ENCODE results near the gene ZC3H8.
"Not testable (repeated sequence)": the region's sequence is repeated elsewhere in the genome, so short reads cannot be mapped to it uniquely, and the experiment has no call there.

The ZC3H8 gene

GRCh38 chr2:112254466-112255240 is at the start of gene ZC3H8:
Gene ZC3H8 (minus strand): TSS chr2:112255042. CDS start chr2:112254981, 61 bp downstream.
- peak; percentile 91 for DNase-seq (ENCODE audit: low spot score)

- DNase-seq (ENCODE audit: low spot score), result no peak
These were observed 49.6 kb upstream of the ZC3H8 start for GRCh38 chr2:112304298-112304941.

GRCh38 chr2:112301973-112302372 is 47.1 kb upstream of the ZC3H8 start:
- DNase-seq (ENCODE audit: low spot score), result no peak

- DNase-seq (ENCODE audit: low spot score), result no peak
These were observed 46.3 kb upstream of the ZC3H8 start for GRCh38 chr2:112301171-112301584.

- no peak for DNase-seq (ENCODE audit: low spot score)
These were observed 41.6 kb upstream of the ZC3H8 start for GRCh38 chr2:112296407-112296806.

GRCh38 chr2:112295407-112296078 is 40.7 kb upstream of the ZC3H8 start:
- DNase-seq (ENCODE audit: low spot score), result no peak

GRCh38 chr2:112293636-112294401 is 39.0 kb upstream of the ZC3H8 start:
- DNase-seq (ENCODE audit: low spot score), result no peak

- DNase-seq (ENCODE audit: low spot score), result no peak
These were observed 35.8 kb upstream of the ZC3H8 start for GRCh38 chr2:112290648-112291047.

- no peak for DNase-seq (ENCODE audit: low spot score)
These were observed 35.2 kb upstream of the ZC3H8 start for GRCh38 chr2:112290088-112290487.

- not testable (repeated sequence) for DNase-seq (ENCODE audit: low spot score)
These were observed 28.7 kb upstream of the ZC3H8 start for GRCh38 chr2:112283535-112283934.

GRCh38 chr2:112282066-112282465 is 27.2 kb upstream of the ZC3H8 start:
- not testable (repeated sequence) for DNase-seq (ENCODE audit: low spot score)

GRCh38 chr2:112277596-112278220 is 22.9 kb upstream of the ZC3H8 start:
- DNase-seq (ENCODE audit: low spot score), result no peak

GRCh38 chr2:112276954-112277353 is 22.1 kb upstream of the ZC3H8 start:
- no peak for DNase-seq (ENCODE audit: low spot score)

- DNase-seq (ENCODE audit: low spot score), result peak; percentile 86
These were observed 21.3 kb upstream of the ZC3H8 start for GRCh38 chr2:112275887-112276773.

- peak; percentile 96 for DNase-seq (ENCODE audit: low spot score)
These were observed 20.6 kb upstream of the ZC3H8 start, which contains the start of gene ZC3H6 for GRCh38 chr2:112275311-112275886. Gene ZC3H6 (plus strand): TSS chr2:112275597. CDS start chr2:112275995, 398 bp downstream.

- DNase-seq (ENCODE audit: low spot score), result no peak
These were observed 18.5 kb upstream of the ZC3H8 start for GRCh38 chr2:112273349-112273748.

GRCh38 chr2:112272669-112273068 is 17.8 kb upstream of the ZC3H8 start:
- no peak for DNase-seq (ENCODE audit: low spot score)

- no peak for DNase-seq (ENCODE audit: low spot score)
These were observed 13.7 kb upstream of the ZC3H8 start for GRCh38 chr2:112268547-112268946.

- DNase-seq (ENCODE audit: low spot score), result no peak
These were observed 8.0 kb upstream of the ZC3H8 start for GRCh38 chr2:112262876-112263275.

- no peak for DNase-seq (ENCODE audit: low spot score)
These were observed 5.4 kb upstream of the ZC3H8 start for GRCh38 chr2:112260295-112260625.

Measured in RKO (cell line).